HUDEP-2 (cell line): ENCODE measurements around the gene PLA2G6.

Experiments
- DNase-seq, 76 experiments: peaks; one replicate each; lab custom pipeline; 2025; ENCODE audit not compliant: unreplicated experiment in 76 of 76; lab: John Stamatoyannopoulos, UW

Gene PLA2G6, protein sequence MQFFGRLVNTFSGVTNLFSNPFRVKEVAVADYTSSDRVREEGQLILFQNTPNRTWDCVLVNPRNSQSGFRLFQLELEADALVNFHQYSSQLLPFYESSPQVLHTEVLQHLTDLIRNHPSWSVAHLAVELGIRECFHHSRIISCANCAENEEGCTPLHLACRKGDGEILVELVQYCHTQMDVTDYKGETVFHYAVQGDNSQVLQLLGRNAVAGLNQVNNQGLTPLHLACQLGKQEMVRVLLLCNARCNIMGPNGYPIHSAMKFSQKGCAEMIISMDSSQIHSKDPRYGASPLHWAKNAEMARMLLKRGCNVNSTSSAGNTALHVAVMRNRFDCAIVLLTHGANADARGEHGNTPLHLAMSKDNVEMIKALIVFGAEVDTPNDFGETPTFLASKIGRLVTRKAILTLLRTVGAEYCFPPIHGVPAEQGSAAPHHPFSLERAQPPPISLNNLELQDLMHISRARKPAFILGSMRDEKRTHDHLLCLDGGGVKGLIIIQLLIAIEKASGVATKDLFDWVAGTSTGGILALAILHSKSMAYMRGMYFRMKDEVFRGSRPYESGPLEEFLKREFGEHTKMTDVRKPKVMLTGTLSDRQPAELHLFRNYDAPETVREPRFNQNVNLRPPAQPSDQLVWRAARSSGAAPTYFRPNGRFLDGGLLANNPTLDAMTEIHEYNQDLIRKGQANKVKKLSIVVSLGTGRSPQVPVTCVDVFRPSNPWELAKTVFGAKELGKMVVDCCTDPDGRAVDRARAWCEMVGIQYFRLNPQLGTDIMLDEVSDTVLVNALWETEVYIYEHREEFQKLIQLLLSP

DNA sequence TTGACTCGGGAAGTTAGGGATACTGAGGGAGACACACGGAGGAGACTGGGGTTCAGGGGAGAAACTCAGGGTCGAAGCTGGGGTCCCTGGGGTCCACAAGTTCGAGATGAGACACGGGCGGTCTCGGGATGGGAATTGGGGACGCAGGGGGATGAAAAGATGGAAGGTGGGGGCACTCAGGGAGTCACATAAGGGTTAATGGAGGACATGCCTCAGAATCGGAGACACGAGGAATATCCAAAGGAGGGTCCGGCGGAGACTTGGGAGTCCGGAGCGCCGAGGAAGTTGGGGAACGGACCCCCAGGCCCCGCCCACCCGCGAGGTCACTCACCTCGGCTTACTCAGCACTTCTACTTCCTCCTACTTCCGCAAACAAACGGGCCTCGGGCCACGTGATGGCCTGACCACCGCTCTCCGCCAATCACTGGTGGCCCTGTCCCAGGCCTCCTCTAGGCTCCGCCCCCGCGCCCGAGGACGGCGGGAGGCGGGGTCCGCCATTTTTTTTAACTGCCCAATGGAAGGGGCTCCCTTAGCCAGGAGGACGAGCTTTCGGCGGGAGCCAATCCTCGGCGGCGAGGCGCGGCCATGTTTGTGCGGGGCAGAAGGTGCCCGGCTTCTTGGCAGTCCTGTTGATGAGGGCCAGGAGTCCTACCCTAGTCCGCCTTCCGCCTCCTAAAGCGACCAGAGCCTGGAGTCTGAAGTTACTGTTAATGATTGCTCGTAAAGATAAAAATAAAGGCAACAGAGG lies at the start of gene PLA2G6:
Gene PLA2G6, minus strand, starts transcription at position 378 of the 748 bp plus-strand sequence. CDS start 12,404 bp downstream, outside the sequence.
- DNase-seq: peak in 75 of 76 experiments; percentile 78 to 100 (median 98)

- DNase-seq: no peak
Measured at GRCh38 chr22:38230916-38231315, 49.3 kb upstream of the PLA2G6 start.

- peak in 7 of 76 experiments; percentile 3 to 17 (median 10) for DNase-seq
Measured at GRCh38 chr22:38230108-38230825, 48.6 kb upstream of the PLA2G6 start.

- peak in 28 of 76 experiments; percentile 3 to 40 (median 14) for DNase-seq
Measured at GRCh38 chr22:38228873-38229740, 47.5 kb upstream of the PLA2G6 start.

- no peak for DNase-seq
Measured at GRCh38 chr22:38228326-38228872, 46.8 kb upstream of the PLA2G6 start.

GRCh38 chr22:38226853-38227649 lies 45.4 kb upstream of the PLA2G6 start:
- DNase-seq: no peak

GRCh38 chr22:38223289-38223960 lies 41.8 kb upstream of the PLA2G6 start:
- no peak for DNase-seq

- no peak for DNase-seq
Measured at GRCh38 chr22:38222797-38223119, 41.1 kb upstream of the PLA2G6 start.

- DNase-seq: no peak
Measured at GRCh38 chr22:38221908-38222796, 40.5 kb upstream of the PLA2G6 start.

- DNase-seq: no peak
Measured at GRCh38 chr22:38221407-38221806, 39.8 kb upstream of the PLA2G6 start.

- no peak for DNase-seq
Measured at GRCh38 chr22:38220653-38221386, 39.2 kb upstream of the PLA2G6 start.

DNA sequence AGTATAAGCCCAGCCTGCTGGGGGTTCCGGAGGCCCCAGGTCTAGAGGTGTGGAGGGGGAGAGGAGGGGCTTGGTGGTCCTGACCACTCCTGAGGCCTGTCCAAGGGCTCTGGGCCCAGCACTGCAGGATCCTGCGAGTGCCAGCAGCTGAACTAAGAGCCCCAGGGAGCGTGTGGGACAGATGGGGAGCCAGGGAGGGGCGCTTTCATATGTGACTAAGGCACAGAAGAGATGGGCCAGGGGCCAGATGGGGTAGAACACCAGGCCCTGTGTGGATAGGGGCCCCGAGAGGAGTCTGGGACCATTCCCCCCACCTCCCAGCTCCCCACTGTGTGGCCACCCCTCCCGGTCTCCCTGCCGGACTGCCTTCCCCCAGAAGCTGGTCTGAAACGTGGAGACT lies 38.5 kb upstream of the PLA2G6 start:
- no peak for DNase-seq

DNA sequence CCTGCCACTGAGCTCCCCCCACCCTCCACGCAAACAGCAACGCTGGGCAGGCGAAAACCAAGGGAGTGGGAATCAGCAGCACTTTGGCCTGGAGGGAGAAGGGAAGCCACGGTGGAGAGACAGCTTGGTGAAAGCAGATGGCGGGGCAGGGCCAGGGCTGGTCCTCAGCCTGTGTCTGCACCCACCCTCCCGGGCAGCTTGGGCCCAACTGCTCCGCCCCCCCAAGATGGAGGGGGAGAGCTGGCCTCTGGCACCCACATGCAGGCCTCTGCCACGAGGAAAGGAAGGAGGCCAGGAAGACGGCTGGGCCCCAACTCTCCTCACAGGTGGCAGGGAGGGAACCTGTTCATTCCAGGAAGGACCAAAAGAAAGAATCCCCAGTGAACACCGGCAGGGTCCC lies 38.0 kb upstream of the PLA2G6 start:
- no peak for DNase-seq

DNA sequence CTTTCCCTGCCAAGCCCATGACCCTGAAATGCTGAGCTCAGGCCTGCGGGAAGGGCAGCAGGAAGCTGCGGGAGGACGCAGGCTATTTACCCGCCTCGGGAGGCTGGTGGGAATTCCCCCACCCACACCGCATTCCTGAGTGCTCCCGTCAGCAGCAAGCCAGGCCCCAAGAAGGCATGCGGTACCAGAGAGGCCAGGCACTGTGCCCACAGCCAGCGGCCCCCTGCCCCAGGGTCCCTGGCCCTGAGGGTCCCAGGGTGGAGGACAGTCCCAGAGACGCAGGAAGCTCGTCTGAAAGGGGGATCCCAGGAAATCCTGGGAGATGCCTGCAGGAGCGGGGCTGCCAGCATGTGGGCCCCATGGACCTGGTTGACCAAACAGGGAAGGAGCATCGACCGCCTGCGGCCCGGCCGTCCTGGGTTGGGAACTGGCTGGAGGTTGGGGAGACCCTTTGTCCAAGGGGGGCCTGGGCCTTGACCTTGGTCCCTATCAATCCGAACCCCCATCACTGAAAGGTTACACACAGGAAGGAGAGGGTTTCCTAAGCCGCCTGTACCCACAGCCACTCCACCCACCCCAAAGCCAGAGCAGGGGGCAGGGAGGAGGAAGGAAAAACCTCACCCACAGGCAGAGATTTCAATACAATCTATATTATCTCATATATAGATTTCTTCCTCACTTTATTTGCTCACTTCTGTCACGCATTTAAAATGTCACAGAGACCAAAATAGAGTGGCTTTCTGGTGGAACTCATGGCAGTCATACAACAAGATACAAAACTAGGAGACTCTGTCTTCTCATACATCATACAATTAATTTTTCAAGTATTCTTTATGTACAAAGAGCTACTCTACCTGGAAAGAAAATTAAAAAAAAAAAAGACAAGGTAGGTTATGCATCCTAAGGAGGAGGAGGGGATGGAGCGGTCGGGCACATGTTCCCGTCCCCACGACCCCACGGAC lies 37.3 kb upstream of the PLA2G6 start:
- DNase-seq: no peak
